NCI-H345 treated with DMSO at 0.1 percent for 48 hours (cell line): ENCODE data around the gene FAM89A.
"Not testable (repeated sequence)": the region's sequence is repeated elsewhere in the genome, so short reads cannot be mapped to it uniquely, and the experiment has no call there.

Source experiments
- DNase-seq: peaks from one replicate; lab custom pipeline; 2025; ENCODE audit not compliant: unreplicated experiment; lab: John Stamatoyannopoulos, UW

The FAM89A gene

GRCh38 chr1:231035799-231036198, 4.3 kb downstream of the FAM89A start:
- no peak for DNase-seq

GRCh38 chr1:231032963-231033362, 7.1 kb downstream of the FAM89A start:
- no peak for DNase-seq

GRCh38 chr1:231029841-231030240, 10.2 kb downstream of the FAM89A start:
- no peak for DNase-seq

- not testable (repeated sequence) for DNase-seq
These were observed 10.8 kb downstream of the FAM89A start for GRCh38 chr1:231029247-231029646.

GRCh38 chr1:231028682-231029081, 11.4 kb downstream of the FAM89A start:
- DNase-seq: no peak

GRCh38 chr1:231027971-231028370, 12.1 kb downstream of the FAM89A start:
- DNase-seq: no peak

GRCh38 chr1:231027136-231027925, 12.7 kb downstream of the FAM89A start:
- no peak for DNase-seq

- no peak for DNase-seq
These were observed 13.5 kb downstream of the FAM89A start for GRCh38 chr1:231026576-231026975.

- DNase-seq: no peak
These were observed 16.9 kb downstream of the FAM89A start for GRCh38 chr1:231023150-231023549.

GRCh38 chr1:231022543-231022942, 17.5 kb downstream of the FAM89A start:
- DNase-seq: not testable (repeated sequence)

GRCh38 chr1:231021540-231022031, 18.5 kb downstream of the FAM89A start:
- DNase-seq: no peak

- no peak for DNase-seq
These were observed 19.2 kb downstream of the FAM89A start for GRCh38 chr1:231020816-231021215.

GRCh38 chr1:231020139-231020601, 19.9 kb downstream of the FAM89A start:
- DNase-seq: no peak

GRCh38 chr1:231019711-231020110, 20.3 kb downstream of the FAM89A start:
- DNase-seq: no peak

GRCh38 chr1:231016966-231017365, 23.1 kb downstream of the FAM89A start:
- no peak for DNase-seq

GRCh38 chr1:231016234-231016633, 23.8 kb downstream of the FAM89A start:
- DNase-seq: no peak

GRCh38 chr1:231013391-231014015, 26.6 kb downstream of the FAM89A start:
- DNase-seq: no peak

- no peak for DNase-seq
These were observed 28.1 kb downstream of the FAM89A start for GRCh38 chr1:231011963-231012362.

- no peak for DNase-seq
These were observed 28.7 kb downstream of the FAM89A start for GRCh38 chr1:231011360-231011759.

- DNase-seq: not testable (repeated sequence)
These were observed 32.5 kb downstream of the FAM89A start for GRCh38 chr1:231007535-231007934.

GRCh38 chr1:231001892-231002291, 38.2 kb downstream of the FAM89A start:
- no peak for DNase-seq

GRCh38 chr1:231000639-231001038, 39.4 kb downstream of the FAM89A start:
- no peak for DNase-seq
